ENCODE results near the gene GVQW3. TPM values are rescaled to one million over a fixed set of nuclear protein-coding genes. Genes with fewer than 3 reads are reported as not detected.

Gene GVQW3
- polyA plus RNA-seq, 3 donors: 0.15 to 1.1 TPM; not detected in 1

DNA sequence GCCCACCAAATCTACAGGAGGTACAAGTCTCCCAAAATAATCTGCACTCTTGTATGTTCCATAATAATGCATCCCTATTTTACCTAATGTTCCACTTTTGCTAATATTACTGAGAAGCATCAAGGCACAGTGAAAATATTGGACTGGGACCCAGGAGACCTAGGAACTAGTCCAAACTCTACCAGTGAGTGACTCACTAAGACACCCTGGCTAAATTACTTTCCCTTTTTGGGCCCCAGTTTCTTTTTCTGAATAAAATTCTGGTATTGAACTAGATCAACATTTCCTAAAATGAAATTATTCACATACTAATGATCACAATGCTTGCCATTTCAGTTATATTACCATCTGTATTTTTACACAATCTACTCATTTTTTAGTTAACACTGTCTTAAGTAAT lies 19.7 kb upstream of the GVQW3 start:
- Histone ChIP-seq H3K9ac (ENCODE audit: insufficient read depth, low read length, poor library complexity, severe bottlenecking) (no peak overlapping the region), H3K36me3 (replicated peaks in 1 of 2; ENCODE audit: control insufficient read depth in 1 of 2, insufficient read depth in 2 of 2, low read length in 2 of 2) (peaks cover 52 to 81% of the 10 kb centered on the region in 2 donors), H3K4me2 (replicated peaks; ENCODE audit: extremely low read depth, low read length, poor library complexity, severe bottlenecking) (no peak overlapping the region), H2AFZ (ENCODE audit: insufficient read depth, low read depth, low read length, poor library complexity, severe bottlenecking) (no peak overlapping the region), H3K79me2 (ENCODE audit: insufficient read depth, low read length) (peaks cover 26% of the 10 kb centered on the region), H3K9me3 (replicated peaks in 1 of 2; ENCODE audit: control insufficient read depth in 1 of 2, insufficient read depth in 1 of 2, low read length in 2 of 2) (no peaks in the 10 kb centered on the region), H3K4me3 (replicated peaks in 1 of 3; ENCODE audit: low read depth in 2 of 3, low read length in 3 of 3) (no peak overlapping the region), H4K20me1 (ENCODE audit: insufficient read depth, low read length) (peaks cover 38% of the 10 kb centered on the region), H3K27ac (ENCODE audit: low read depth in 1 of 2, low read length in 2 of 2) (no peak overlapping the region), H3K27me3 (ENCODE audit: control insufficient read depth in 2 of 2, insufficient read depth in 2 of 2, low read length in 2 of 2) (no peaks in the 10 kb centered on the region), H3K4me1 (ENCODE audit: control insufficient read depth in 1 of 2, insufficient read depth in 2 of 2, low read length in 2 of 2) (peaks cover 0 to 2% of the 10 kb centered on the region in 2 donors)
- H3K4me3 Mint-ChIP-seq: no peak overlapping the region
- no peak for DNase-seq
- intact Hi-C loops (cut with micrococcal nuclease): no loop called here
- peaks cover 53 to 70% of the 10 kb centered on the region in 2 donors for H3K36me3 Mint-ChIP-seq
- H3K27me3 Mint-ChIP-seq (ENCODE audit: low read depth in 3 of 3): no peaks in the 10 kb centered on the region
- no peaks in the 10 kb centered on the region for H3K9me3 Mint-ChIP-seq
- TF ChIP-seq, protein P1, sequence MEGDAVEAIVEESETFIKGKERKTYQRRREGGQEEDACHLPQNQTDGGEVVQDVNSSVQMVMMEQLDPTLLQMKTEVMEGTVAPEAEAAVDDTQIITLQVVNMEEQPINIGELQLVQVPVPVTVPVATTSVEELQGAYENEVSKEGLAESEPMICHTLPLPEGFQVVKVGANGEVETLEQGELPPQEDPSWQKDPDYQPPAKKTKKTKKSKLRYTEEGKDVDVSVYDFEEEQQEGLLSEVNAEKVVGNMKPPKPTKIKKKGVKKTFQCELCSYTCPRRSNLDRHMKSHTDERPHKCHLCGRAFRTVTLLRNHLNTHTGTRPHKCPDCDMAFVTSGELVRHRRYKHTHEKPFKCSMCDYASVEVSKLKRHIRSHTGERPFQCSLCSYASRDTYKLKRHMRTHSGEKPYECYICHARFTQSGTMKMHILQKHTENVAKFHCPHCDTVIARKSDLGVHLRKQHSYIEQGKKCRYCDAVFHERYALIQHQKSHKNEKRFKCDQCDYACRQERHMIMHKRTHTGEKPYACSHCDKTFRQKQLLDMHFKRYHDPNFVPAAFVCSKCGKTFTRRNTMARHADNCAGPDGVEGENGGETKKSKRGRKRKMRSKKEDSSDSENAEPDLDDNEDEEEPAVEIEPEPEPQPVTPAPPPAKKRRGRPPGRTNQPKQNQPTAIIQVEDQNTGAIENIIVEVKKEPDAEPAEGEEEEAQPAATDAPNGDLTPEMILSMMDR (IDR thresholded peaks at IDR 0.05): no peak
- H3K4me1 Mint-ChIP-seq: peaks cover 8% of the 10 kb centered on the region
- H3K27ac Mint-ChIP-seq: no peak overlapping the region

DNA sequence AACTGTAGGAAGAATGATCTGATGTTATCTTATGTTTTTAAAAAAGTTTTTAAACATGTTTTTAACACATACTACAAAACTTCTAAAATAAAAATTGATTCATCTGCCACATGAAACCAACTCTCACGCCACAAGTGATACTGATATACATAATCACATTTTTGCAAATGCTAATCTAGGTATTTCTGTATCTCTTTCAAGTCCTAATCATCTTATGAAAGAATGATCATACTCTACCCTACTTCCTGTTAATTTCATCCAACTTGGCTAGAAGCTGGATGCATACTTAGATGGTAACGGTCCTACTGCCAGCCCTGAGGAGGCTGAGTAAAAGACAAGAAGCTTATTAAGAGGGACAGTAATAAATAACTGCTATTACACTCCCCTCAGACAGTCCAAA lies 19.3 kb upstream of the GVQW3 start:
- Histone ChIP-seq H3K9ac (ENCODE audit: insufficient read depth, low read length, poor library complexity, severe bottlenecking) (no peak overlapping the region), H3K36me3 (replicated peaks in 1 of 2; ENCODE audit: control insufficient read depth in 1 of 2, insufficient read depth in 2 of 2, low read length in 2 of 2) (peaks cover 49 to 77% of the 10 kb centered on the region in 2 donors), H3K79me2 (ENCODE audit: insufficient read depth, low read length) (peaks cover 30% of the 10 kb centered on the region), H3K4me1 (ENCODE audit: control insufficient read depth in 1 of 2, insufficient read depth in 2 of 2, low read length in 2 of 2) (peaks cover 0 to 5% of the 10 kb centered on the region in 2 donors), H3K27ac (ENCODE audit: low read depth in 1 of 2, low read length in 2 of 2) (no peak overlapping the region), H3K27me3 (ENCODE audit: control insufficient read depth in 2 of 2, insufficient read depth in 2 of 2, low read length in 2 of 2) (no peaks in the 10 kb centered on the region), H4K20me1 (ENCODE audit: insufficient read depth, low read length) (peaks cover 42% of the 10 kb centered on the region), H3K4me2 (replicated peaks; ENCODE audit: extremely low read depth, low read length, poor library complexity, severe bottlenecking) (no peak overlapping the region), H3K9me3 (replicated peaks in 1 of 2; ENCODE audit: control insufficient read depth in 1 of 2, insufficient read depth in 1 of 2, low read length in 2 of 2) (no peaks in the 10 kb centered on the region), H3K4me3 (replicated peaks in 1 of 3; ENCODE audit: low read depth in 2 of 3, low read length in 3 of 3) (no peak overlapping the region), H2AFZ (ENCODE audit: insufficient read depth, low read depth, low read length, poor library complexity, severe bottlenecking) (no peak overlapping the region)
- H3K9me3 Mint-ChIP-seq: peaks cover 0 to under 1% (median 0%) of the 10 kb centered on the region in 7 donors
- WGBS (ENCODE audit: insufficient coverage): 100% methylated on average over 1 of the region's 2 CpGs
- no peak for DNase-seq
- H3K27ac Mint-ChIP-seq: no peak overlapping the region
- peaks cover 8% of the 10 kb centered on the region for H3K4me1 Mint-ChIP-seq
- no peaks in the 10 kb centered on the region for H3K27me3 Mint-ChIP-seq (ENCODE audit: low read depth in 3 of 3)
- TF ChIP-seq, protein P1 (IDR thresholded peaks at IDR 0.05): no peak
- intact Hi-C loops (cut with micrococcal nuclease): no loop called here
- H3K4me3 Mint-ChIP-seq: no peak overlapping the region
- H3K36me3 Mint-ChIP-seq: peaks cover 51 to 66% of the 10 kb centered on the region in 2 donors
